ENCODE measurements around the gene SNRPD3.

The SNRPD3 gene

DNA sequence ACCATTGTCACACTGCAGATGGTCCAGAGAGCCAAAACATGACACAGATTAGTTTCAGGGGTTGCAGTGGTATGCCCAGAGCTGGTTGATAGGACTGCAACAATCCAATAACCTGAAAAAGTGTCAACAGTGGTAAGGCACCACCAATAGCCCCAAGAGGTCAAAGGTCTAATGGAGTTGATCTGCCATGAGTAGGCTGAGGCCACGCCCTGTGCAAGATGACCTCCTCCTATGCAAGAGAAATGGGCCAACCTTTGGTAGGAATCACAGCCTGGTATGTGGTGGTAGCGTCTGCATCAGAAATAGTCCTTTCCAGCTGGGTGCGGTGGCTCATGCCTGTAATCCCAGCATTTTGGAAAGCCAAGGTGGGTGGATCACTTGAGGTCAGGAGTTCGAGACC, 20.5 kb upstream of the SNRPD3 start:
- H3K4me3 ChIP-seq, result no peak overlapping the region
- DNase-seq (ENCODE audit: low spot score), result no peak
- H3K27ac ChIP-seq, result no peak overlapping the region
- TF ChIP-seq CTCF (IDR thresholded peaks at IDR 0.05), result no peak

DNA sequence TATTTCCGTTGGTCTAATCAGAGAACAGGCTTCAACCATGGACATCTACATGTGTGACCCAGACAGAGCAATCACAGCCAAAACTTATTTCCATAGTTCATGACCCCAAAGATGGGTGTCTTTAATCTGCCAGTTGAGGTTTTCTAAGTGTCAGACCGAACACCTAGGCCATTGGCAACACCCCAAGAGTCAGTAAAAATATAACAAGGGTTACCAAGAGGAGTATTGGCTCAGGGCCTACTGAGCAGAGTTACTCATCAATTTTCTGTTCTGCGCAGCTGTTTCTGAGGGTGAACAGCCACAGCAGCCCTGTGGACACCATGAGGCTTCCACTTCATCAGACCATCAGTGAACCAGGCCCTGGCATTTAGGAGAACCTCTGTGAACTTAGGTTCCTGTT, 19.7 kb upstream of the SNRPD3 start:
- DNase-seq (ENCODE audit: low spot score), result no peak
- Histone ChIP-seq H3K27ac (no peak overlapping the region), H3K4me3 (no peak overlapping the region)
- no peak for TF ChIP-seq CTCF (IDR thresholded peaks at IDR 0.05)

DNA sequence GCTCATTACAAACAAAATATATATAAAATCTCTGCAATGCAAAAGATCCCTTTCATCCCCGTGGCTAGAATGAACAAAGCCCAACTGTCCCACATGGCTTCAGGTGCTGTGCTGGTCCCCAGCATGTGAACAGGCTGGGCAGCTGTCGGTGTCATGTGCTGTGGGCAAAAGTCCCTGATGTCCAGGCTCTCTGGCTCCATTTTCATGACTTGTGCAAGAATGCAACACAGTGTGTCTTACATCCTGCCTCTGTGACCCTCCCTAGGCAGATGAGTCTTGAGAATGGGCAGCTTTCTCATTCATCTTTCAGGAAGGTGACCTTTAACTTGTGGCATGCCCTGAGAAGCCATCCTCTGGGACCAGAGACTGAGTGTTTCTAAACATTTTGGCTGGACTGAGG, 15.3 kb upstream of the SNRPD3 start:
- no peak for TF ChIP-seq CTCF (IDR thresholded peaks at IDR 0.05)
- no peak overlapping the region for H3K4me3 ChIP-seq
- no peak for DNase-seq (ENCODE audit: low spot score)
- no peak overlapping the region for H3K27ac ChIP-seq

- DNase-seq (ENCODE audit: low spot score), result no peak
- peak overlapping the region in 1 of 2 donors; percentile 63 for H3K27ac ChIP-seq
- no peak overlapping the region for H3K4me3 ChIP-seq
- no peak for TF ChIP-seq CTCF (IDR thresholded peaks at IDR 0.05)
Measured at GRCh38 chr22:24541681-24542515, 13.9 kb upstream of the SNRPD3 start.

DNA sequence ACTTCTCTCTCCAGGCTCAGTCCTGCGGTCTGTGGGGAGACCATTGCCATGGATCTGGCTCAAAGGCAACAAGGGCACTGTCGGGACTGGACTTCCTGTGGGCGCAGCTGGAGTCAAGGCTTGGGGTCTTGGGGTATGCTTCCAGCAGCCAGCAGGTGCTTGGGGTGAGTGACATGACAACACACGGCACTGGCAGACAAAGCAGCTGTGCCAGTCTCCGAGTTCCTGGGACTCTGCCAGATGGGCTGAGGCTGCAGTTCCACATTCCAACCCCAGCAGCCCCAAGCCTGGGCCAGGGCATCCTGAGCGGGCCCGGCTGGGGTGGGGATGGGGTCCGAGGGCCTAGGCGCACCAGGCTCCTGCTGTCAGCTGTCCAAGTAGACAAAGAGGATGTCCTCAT, 13.2 kb upstream of the SNRPD3 start:
- H3K4me3 ChIP-seq, result no peak overlapping the region
- peak overlapping the region; percentile 36 to 63 for H3K27ac ChIP-seq
- TF ChIP-seq CTCF (IDR thresholded peaks at IDR 0.05), result no peak
- DNase-seq (ENCODE audit: low spot score), result no peak

DNA sequence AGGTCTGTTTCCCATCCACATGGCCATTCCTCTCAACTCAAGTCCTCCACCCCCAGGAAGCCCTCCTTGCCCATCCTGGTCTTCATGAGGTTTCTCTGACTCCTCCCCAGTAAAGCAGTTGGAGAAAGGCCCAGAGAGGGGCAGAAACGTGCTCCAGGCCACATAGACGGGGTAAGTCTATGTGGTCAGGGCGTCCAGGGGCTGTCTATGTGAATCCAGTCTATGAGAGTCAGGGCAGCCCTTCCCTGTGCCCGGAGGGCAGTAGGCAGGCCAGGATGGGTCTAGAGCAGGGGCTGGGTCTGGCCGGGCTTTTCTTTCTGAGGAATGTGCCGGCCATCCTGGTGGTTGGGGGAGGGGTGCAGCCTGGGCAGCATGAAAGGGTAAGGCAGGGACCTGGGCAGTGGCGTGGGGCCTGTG, 12.6 kb upstream of the SNRPD3 start:
- no peak for DNase-seq (ENCODE audit: low spot score)
- no peak for TF ChIP-seq CTCF (IDR thresholded peaks at IDR 0.05)
- H3K27ac ChIP-seq, result peak overlapping the region; percentile 36 to 63
- H3K4me3 ChIP-seq, result no peak overlapping the region

- H3K27ac ChIP-seq, result peak overlapping the region in 1 of 2 donors; percentile 63
- H3K4me3 ChIP-seq, result no peak overlapping the region
- no peak for DNase-seq (ENCODE audit: low spot score)
- no peak for TF ChIP-seq CTCF (IDR thresholded peaks at IDR 0.05)
Measured at GRCh38 chr22:24543679-24544243, 12.0 kb upstream of the SNRPD3 start.
